PC-3 (cell line): ENCODE results near the gene FASN.

Source experiments
- EZH2 ChIP-seq: fragments of 300-600 bp; sonication (generic); IDR thresholded peaks from one replicate; pipeline ENCODE4 v1.6.1; 2017; ENCODE audit warnings: antibody characterized with exemption, mild to moderate bottlenecking, low read length; ENCODE audit not compliant: unreplicated experiment
- TF ChIP-seq, protein P1 (sequence below): fragments of 300-600 bp; sonication (generic); conservative IDR thresholded peaks from 2 replicates; pipeline ENCODE4 v1.5.1; 2017; ENCODE audit warnings: antibody characterized with exemption, low read depth, mild to moderate bottlenecking, low read length

GRCh38 chr17:82059272-82060000, 38.6 kb downstream of the FASN start:
- no peak for TF ChIP-seq EZH2
- TF ChIP-seq, protein P1, sequence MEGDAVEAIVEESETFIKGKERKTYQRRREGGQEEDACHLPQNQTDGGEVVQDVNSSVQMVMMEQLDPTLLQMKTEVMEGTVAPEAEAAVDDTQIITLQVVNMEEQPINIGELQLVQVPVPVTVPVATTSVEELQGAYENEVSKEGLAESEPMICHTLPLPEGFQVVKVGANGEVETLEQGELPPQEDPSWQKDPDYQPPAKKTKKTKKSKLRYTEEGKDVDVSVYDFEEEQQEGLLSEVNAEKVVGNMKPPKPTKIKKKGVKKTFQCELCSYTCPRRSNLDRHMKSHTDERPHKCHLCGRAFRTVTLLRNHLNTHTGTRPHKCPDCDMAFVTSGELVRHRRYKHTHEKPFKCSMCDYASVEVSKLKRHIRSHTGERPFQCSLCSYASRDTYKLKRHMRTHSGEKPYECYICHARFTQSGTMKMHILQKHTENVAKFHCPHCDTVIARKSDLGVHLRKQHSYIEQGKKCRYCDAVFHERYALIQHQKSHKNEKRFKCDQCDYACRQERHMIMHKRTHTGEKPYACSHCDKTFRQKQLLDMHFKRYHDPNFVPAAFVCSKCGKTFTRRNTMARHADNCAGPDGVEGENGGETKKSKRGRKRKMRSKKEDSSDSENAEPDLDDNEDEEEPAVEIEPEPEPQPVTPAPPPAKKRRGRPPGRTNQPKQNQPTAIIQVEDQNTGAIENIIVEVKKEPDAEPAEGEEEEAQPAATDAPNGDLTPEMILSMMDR: no peak
